IPS DF 6.9 (cell line): ENCODE data around the gene FBXO3.
"Not testable (repeated sequence)": the region's sequence is repeated elsewhere in the genome, so short reads cannot be mapped to it uniquely, and the experiment has no call there.

Experiments
- DNase-seq: peaks from one replicate; pipeline ENCODE4 v3.0.0-alpha.2; 2013; ENCODE audit warnings: low read depth, low spot score
- H3K27ac ChIP-seq: one replicate; pipeline ENCODE4 v1.5.1; 2013; ENCODE audit warnings: low read length, control low read depth
- H3K27me3 ChIP-seq: 2 replicates; pipeline ENCODE4 v1.6.1; 2013; ENCODE audit warnings: mild to moderate bottlenecking, low read length; ENCODE audit not compliant: control insufficient read depth, insufficient read depth
- H3K36me3 ChIP-seq: 2 replicates; pipeline ENCODE4 v1.6.1; 2013; ENCODE audit warnings: low read length; ENCODE audit not compliant: control insufficient read depth, insufficient read depth
- H3K4me1 ChIP-seq: 2 replicates; pipeline ENCODE4 v1.6.1; 2013; ENCODE audit warnings: low read length; ENCODE audit not compliant: control insufficient read depth, insufficient read depth
- H3K4me3 ChIP-seq: 2 replicates; pipeline ENCODE4 v1.5.1; 2013; ENCODE audit warnings: mild to moderate bottlenecking, low read length
- H3K9me3 ChIP-seq: 2 replicates; pipeline ENCODE4 v1.6.1; 2013; ENCODE audit warnings: low read length, inconsistent platforms; ENCODE audit not compliant: control insufficient read depth, insufficient read depth
- WGBS: extraction: QIAGEN DNeasy Blood & Tissue Kit; methylation state at CpG from one replicate; pipeline ENCODE4 v1.1.7; 2013; ENCODE audit warnings: mixed read lengths, missing lambda C conversion rate; ENCODE audit not compliant: insufficient read length, insufficient coverage; 5-methylcytosine and 5-hydroxymethylcytosine counted together

The FBXO3 gene

GRCh38 chr11:33741806-33742205, 32.5 kb downstream of the FBXO3 start:
- H3K4me3 ChIP-seq = no peak overlapping the region
- DNase-seq = no peak
- peaks cover 2% of the 10 kb centered on the region; the same call in 1 of the 2 replicates for H3K4me1 ChIP-seq
- 100% methylated on average over 1 of the region's 7 CpGs for WGBS
- no peaks in the 10 kb centered on the region for H3K9me3 ChIP-seq
- no peaks in the 10 kb centered on the region for H3K36me3 ChIP-seq
- no peaks in the 10 kb centered on the region for H3K27me3 ChIP-seq
- no peak overlapping the region for H3K27ac ChIP-seq

- Histone ChIP-seq H3K4me3 (no peak overlapping the region), H3K9me3 (no peaks in the 10 kb centered on the region), H3K27ac (no peak overlapping the region), H3K36me3 (no peaks in the 10 kb centered on the region), H3K4me1 (peaks cover 4% of the 10 kb centered on the region; the same call in 1 of the 2 replicates), H3K27me3 (peaks cover 2% of the 10 kb centered on the region; the same call in 1 of the 2 replicates)
- WGBS = no CpG with 5 or more reads among the region's 3 CpGs
- DNase-seq = no peak
These were observed 36.9 kb downstream of the FBXO3 start for GRCh38 chr11:33737362-33737821.

- peak within 1 kb of the TSS; percentile 57 for H3K4me3 ChIP-seq
These were observed 38.0 kb downstream of the FBXO3 start, which contains the start of gene CD59 for GRCh38 chr11:33736148-33736812. Gene CD59 (minus strand): TSS chr11:33736423. CDS start chr11:33722445, 13,978 bp downstream.

GRCh38 chr11:33735271-33736147, 38.8 kb downstream of the FBXO3 start:
- no peak overlapping the region for H3K27ac ChIP-seq
- no CpG with 5 or more reads among the region's 53 CpGs for WGBS
- peaks cover 4% of the 10 kb centered on the region; the same call in 1 of the 2 replicates for H3K4me1 ChIP-seq
- no peak for DNase-seq
- no peaks in the 10 kb centered on the region for H3K36me3 ChIP-seq
- peak overlapping the region; percentile 57 for H3K4me3 ChIP-seq
- H3K9me3 ChIP-seq = no peaks in the 10 kb centered on the region
- peaks cover 2% of the 10 kb centered on the region; the same call in 1 of the 2 replicates for H3K27me3 ChIP-seq

More at GRCh38 chr11:33736148-33736812, 38.0 kb downstream of the FBXO3 start, which contains the start of gene CD59:
- peak; percentile 90 for DNase-seq
- Histone ChIP-seq H3K4me1 (peaks cover 4% of the 10 kb centered on the region; the same call in 1 of the 2 replicates), H3K36me3 (no peaks in the 10 kb centered on the region), H3K27ac (no peak within 1 kb of the TSS), H3K27me3 (peaks cover 2% of the 10 kb centered on the region; the same call in 1 of the 2 replicates), H3K9me3 (no peaks in the 10 kb centered on the region)
- WGBS = no CpG with 5 or more reads among the region's 48 CpGs

- Histone ChIP-seq H3K36me3 (no peaks in the 10 kb centered on the region), H3K4me1 (peaks cover 4% of the 10 kb centered on the region; the same call in 1 of the 2 replicates), H3K9me3 (no peaks in the 10 kb centered on the region), H3K27ac (no peak overlapping the region), H3K4me3 (peak overlapping the region; percentile 57; the same call in 1 of the 2 replicates), H3K27me3 (peaks cover 2% of the 10 kb centered on the region; the same call in 1 of the 2 replicates)
- WGBS = no CpG with 5 or more reads among the region's 15 CpGs
- no peak for DNase-seq
These were observed 39.7 kb downstream of the FBXO3 start for GRCh38 chr11:33734441-33735270.

GRCh38 chr11:33733980-33734379, 40.3 kb downstream of the FBXO3 start:
- DNase-seq = no peak
- Histone ChIP-seq H3K4me3 (no peak overlapping the region), H3K4me1 (peaks cover 4% of the 10 kb centered on the region; the same call in 1 of the 2 replicates), H3K27me3 (peaks cover 2% of the 10 kb centered on the region; the same call in 1 of the 2 replicates), H3K27ac (no peak overlapping the region), H3K36me3 (no peaks in the 10 kb centered on the region), H3K9me3 (no peaks in the 10 kb centered on the region)
- WGBS = no CpG with 5 or more reads among the region's 7 CpGs

GRCh38 chr11:33731723-33732531, 42.4 kb downstream of the FBXO3 start:
- WGBS = no CpG with 5 or more reads among the region's 9 CpGs
- H3K36me3 ChIP-seq = no peaks in the 10 kb centered on the region
- no peak overlapping the region for H3K27ac ChIP-seq
- H3K4me3 ChIP-seq = no peak overlapping the region
- H3K9me3 ChIP-seq = no peaks in the 10 kb centered on the region
- no peak for DNase-seq
- H3K4me1 ChIP-seq = peaks cover 3% of the 10 kb centered on the region; the same call in 1 of the 2 replicates
- peaks cover 2% of the 10 kb centered on the region; the same call in 1 of the 2 replicates for H3K27me3 ChIP-seq

GRCh38 chr11:33730716-33731115, 43.6 kb downstream of the FBXO3 start:
- Histone ChIP-seq H3K4me3 (no peak overlapping the region), H3K36me3 (no peaks in the 10 kb centered on the region), H3K27ac (no peak overlapping the region), H3K4me1 (no peaks in the 10 kb centered on the region), H3K27me3 (peaks cover 2% of the 10 kb centered on the region; the same call in 1 of the 2 replicates), H3K9me3 (no peaks in the 10 kb centered on the region)
- no peak for DNase-seq
- no CpG with 5 or more reads among the region's 7 CpGs for whole genome bisulfite sequencing

- not testable (repeated sequence) for H3K36me3 ChIP-seq, H3K27ac ChIP-seq, H3K4me3 ChIP-seq, DNase-seq, H3K4me1 ChIP-seq, H3K9me3 ChIP-seq, H3K27me3 ChIP-seq
- no CpG with 5 or more reads among the region's 5 CpGs for WGBS
These were observed 45.2 kb downstream of the FBXO3 start for GRCh38 chr11:33729072-33729664.
